NT2/D1 (cell line): ENCODE measurements around the gene NMB.

Experiments
- DNase-seq: peaks from one replicate; pipeline ENCODE4 v3.0.0-alpha.2; 2011; ENCODE audit warnings: low read depth, low spot score
- H3K27me3 ChIP-seq: 2 replicates; pipeline ENCODE4 v1.6.0; 2011; ENCODE audit warnings: mild to moderate bottlenecking; ENCODE audit not compliant: insufficient read length, insufficient read depth
- H3K36me3 ChIP-seq: 2 replicates; pipeline ENCODE4 v1.6.1; 2011; ENCODE audit warnings: mild to moderate bottlenecking, low read length, mixed read lengths; ENCODE audit not compliant: insufficient read depth, insufficient read length
- H3K4me1 ChIP-seq: 2 replicates; pipeline ENCODE4 v1.5.1; 2011; ENCODE audit not compliant: insufficient read depth, insufficient read length
- H3K4me3 ChIP-seq: 2 replicates; pipeline ENCODE4 v1.5.1; 2011; ENCODE audit warnings: low read depth; ENCODE audit not compliant: insufficient read length
- H3K9ac ChIP-seq: 2 replicates; pipeline ENCODE4 v1.6.0; 2011; ENCODE audit warnings: low read depth; ENCODE audit not compliant: insufficient read length
- H3K9me3 ChIP-seq: 2 replicates; pipeline ENCODE4 v1.5.1; 2011; ENCODE audit warnings: mild to moderate bottlenecking, low read length; ENCODE audit not compliant: insufficient read depth
- SUZ12 ChIP-seq: IDR thresholded peaks from 2 replicates; pipeline ENCODE4 v1.6.1; 2011; ENCODE audit not compliant: insufficient read length, insufficient read depth; ENCODE audit errors: extremely low read depth
- YY1 ChIP-seq: IDR thresholded peaks from 2 replicates; pipeline ENCODE4 v1.6.1; 2011; ENCODE audit not compliant: insufficient read length, insufficient read depth
- ZNF274 ChIP-seq: IDR thresholded peaks from 2 replicates; pipeline ENCODE4 v1.6.1; 2011; ENCODE audit warnings: mild to moderate bottlenecking, low read depth, low read length

The NMB gene

GRCh38 chr15:84668221-84668982 lies 10.4 kb upstream of the NMB start:
- TF ChIP-seq ZNF274 = no peak
- no peak for TF ChIP-seq YY1
- TF ChIP-seq SUZ12 = no peak
- DNase-seq = no peak

GRCh38 chr15:84666373-84666772 lies 8.4 kb upstream of the NMB start:
- H3K27me3 ChIP-seq = no peaks in the 10 kb centered on the region
- no peaks in the 10 kb centered on the region for H3K9me3 ChIP-seq
- no peak overlapping the region for H3K4me3 ChIP-seq
- TF ChIP-seq SUZ12 (no peak), YY1 (no peak), ZNF274 (no peak)
- H3K4me1 ChIP-seq = no peaks in the 10 kb centered on the region
- H3K36me3 ChIP-seq = peaks cover 74% of the 10 kb centered on the region
- no peak for DNase-seq
- no peak overlapping the region for H3K9ac ChIP-seq

More at GRCh38 chr15:84668221-84668982, 10.4 kb upstream of the NMB start:
- H3K9ac ChIP-seq = no peak overlapping the region
- peaks cover 2% of the 10 kb centered on the region; the same call in 1 of the 2 replicates for H3K9me3 ChIP-seq
- H3K36me3 ChIP-seq = peaks cover 76% of the 10 kb centered on the region
- H3K27me3 ChIP-seq = no peaks in the 10 kb centered on the region
- no peak overlapping the region for H3K4me3 ChIP-seq
- H3K4me1 ChIP-seq = no peaks in the 10 kb centered on the region

DNA sequence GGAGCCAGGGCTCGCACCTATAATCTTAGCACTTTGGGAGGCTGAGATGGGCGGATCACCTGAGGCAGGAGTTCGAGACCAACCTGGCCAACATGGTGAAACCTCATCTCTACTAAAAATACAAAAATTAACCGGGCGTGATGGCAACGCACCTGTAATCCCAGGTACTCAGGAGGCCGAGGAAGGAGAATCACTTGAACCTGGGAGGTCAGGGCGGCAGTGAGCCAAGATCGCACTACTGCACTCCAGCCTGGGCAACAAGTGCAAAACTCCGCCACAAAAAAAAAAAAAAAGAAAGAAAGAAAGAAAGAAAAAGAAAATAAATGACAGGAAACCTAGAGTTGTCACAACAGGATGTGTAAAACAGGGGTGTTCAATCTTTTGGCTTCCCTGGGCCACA lies 3.0 kb upstream of the NMB start:
- Histone ChIP-seq H3K36me3 (peaks cover 30% of the 10 kb centered on the region), H3K4me1 (peaks cover 13% of the 10 kb centered on the region), H3K4me3 (no peak overlapping the region), H3K9me3 (no peaks in the 10 kb centered on the region), H3K9ac (no peak overlapping the region), H3K27me3 (peaks cover 18% of the 10 kb centered on the region)
- DNase-seq = no peak
- TF ChIP-seq ZNF274 (no peak), SUZ12 (no peak), YY1 (no peak)

DNA sequence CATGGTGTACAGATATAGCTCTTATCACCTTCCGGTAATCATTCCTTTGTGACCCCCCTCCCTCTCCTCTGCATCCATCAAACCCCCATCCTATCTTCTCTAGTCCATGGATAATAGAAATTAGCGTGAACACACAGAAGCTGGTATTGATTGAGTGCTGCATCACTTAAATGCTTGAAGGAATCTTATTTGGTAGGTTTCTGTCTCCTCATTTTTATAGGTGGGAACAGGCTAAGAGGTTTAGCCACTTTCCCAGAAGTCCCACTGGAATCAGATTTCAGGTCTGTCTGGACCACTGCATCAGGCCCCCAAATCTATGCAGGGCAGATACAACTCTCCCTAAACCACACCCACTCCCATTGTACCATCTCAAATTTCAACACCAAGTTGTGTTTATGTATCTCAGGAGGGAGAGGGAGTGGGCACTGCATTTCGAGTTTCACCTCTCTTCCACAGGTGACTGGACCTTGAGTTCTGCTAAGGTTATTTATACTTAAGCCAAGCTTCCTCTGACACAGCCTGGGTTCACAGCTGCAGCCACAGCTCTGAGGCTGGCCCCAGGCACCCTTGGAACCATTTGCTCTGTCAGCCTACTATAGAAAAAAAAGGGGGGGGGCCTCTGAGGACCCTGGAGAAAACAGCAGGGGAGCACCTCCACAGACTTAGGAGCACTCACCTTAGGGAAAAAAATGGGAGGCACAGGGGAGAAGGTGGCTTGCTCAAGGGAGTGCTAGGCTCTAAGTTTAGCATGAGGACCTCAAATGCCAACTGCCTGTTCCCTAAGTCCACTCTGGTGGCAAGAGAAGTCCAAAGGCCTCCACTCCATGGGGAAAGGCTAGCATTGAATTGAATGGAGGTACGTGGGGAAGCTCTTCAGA lies 2.1 kb upstream of the NMB start:
- Histone ChIP-seq H3K9me3 (no peaks in the 10 kb centered on the region), H3K4me1 (peaks cover 13% of the 10 kb centered on the region), H3K36me3 (peaks cover 21% of the 10 kb centered on the region), H3K9ac (no peak overlapping the region), H3K27me3 (peaks cover 23% of the 10 kb centered on the region), H3K4me3 (no peak overlapping the region)
- TF ChIP-seq YY1 (no peak), ZNF274 (no peak), SUZ12 (no peak)
- DNase-seq = no peak

- Histone ChIP-seq H3K9me3 (no peaks in the 10 kb centered on the region), H3K4me3 (peak overlapping the region; percentile 29), H3K36me3 (peaks cover 15% of the 10 kb centered on the region), H3K9ac (peak overlapping the region; percentile 84), H3K4me1 (peaks cover 13% of the 10 kb centered on the region), H3K27me3 (peaks cover 23% of the 10 kb centered on the region)
- TF ChIP-seq ZNF274 (no peak), YY1 (no peak), SUZ12 (no peak)
- DNase-seq = no peak
Measured at GRCh38 chr15:84658788-84659411, 901 bp upstream of the NMB start.

- Histone ChIP-seq H3K9ac (peak overlapping the region; percentile 84), H3K36me3 (peaks cover 21% of the 10 kb centered on the region)
- TF ChIP-seq ZNF274 = no peak
Measured at GRCh38 chr15:84657748-84658079, 285 bp downstream of the NMB start.

DNA sequence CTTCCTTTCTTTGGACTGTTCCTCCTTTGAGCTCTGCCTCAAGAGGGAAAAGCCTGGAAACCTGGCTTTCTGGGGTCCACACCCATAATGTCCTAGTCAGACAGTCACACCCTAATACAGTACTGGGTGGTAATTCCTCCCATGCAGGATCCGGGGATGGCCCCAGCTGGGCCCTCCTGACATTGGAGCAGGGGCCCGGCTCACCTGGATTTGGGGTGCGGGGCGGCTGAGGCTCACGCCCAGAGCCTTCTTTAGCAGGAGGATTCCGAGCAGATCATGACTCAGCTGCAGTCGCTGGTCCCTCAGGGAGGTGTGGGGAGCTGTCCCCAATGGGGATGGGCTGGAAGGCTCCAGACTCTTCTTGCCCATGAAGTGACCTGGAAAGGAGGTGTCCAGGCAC lies 1.0 kb downstream of the NMB start:
- Histone ChIP-seq H3K9me3 (no peaks in the 10 kb centered on the region), H3K36me3 (peaks cover 23% of the 10 kb centered on the region), H3K27me3 (peaks cover 23% of the 10 kb centered on the region), H3K4me1 (peaks cover 18% of the 10 kb centered on the region), H3K4me3 (peak overlapping the region; percentile 53), H3K9ac (peak overlapping the region; percentile 84)
- TF ChIP-seq ZNF274 (no peak), YY1 (no peak)
- DNase-seq = no peak

More at GRCh38 chr15:84657748-84658079, 285 bp downstream of the NMB start:
- Histone ChIP-seq H3K4me3 (peak overlapping the region; percentile 53), H3K27me3 (peaks cover 23% of the 10 kb centered on the region), H3K9me3 (no peaks in the 10 kb centered on the region), H3K4me1 (peaks cover 17% of the 10 kb centered on the region)
- no peak for DNase-seq
